GM12801 (cell line): ENCODE data around the gene COPS9.

Experiments used
- TF ChIP-seq, protein P1 (sequence below): IDR thresholded peaks from one replicate; pipeline ENCODE4 v1.5.1; 2011; ENCODE audit warnings: control low read depth; ENCODE audit not compliant: insufficient read length; ENCODE audit errors: extremely low read depth

The COPS9 gene

DNA sequence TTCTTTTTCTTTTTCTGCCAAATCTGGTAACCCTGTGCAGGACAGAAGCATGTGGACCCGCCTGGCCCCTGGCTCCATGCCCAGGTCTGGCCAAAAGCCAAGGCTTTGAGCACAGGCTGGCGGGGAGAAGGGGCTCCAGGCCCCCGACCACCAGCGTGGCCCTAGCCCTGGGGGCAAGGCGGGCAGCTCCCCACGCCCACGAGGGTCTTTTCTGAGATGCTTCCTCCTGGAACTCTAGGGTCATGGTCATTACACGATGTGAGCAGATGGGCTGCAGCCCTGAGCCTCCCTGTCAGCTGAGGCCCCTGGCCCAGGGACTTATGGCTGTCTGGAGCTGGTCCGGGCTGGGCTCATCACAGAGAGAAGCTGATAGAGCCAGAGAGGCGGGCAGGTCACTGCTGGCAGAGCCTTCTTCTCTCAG, 10.0 kb upstream of the COPS9 start:
- TF ChIP-seq, protein P1, sequence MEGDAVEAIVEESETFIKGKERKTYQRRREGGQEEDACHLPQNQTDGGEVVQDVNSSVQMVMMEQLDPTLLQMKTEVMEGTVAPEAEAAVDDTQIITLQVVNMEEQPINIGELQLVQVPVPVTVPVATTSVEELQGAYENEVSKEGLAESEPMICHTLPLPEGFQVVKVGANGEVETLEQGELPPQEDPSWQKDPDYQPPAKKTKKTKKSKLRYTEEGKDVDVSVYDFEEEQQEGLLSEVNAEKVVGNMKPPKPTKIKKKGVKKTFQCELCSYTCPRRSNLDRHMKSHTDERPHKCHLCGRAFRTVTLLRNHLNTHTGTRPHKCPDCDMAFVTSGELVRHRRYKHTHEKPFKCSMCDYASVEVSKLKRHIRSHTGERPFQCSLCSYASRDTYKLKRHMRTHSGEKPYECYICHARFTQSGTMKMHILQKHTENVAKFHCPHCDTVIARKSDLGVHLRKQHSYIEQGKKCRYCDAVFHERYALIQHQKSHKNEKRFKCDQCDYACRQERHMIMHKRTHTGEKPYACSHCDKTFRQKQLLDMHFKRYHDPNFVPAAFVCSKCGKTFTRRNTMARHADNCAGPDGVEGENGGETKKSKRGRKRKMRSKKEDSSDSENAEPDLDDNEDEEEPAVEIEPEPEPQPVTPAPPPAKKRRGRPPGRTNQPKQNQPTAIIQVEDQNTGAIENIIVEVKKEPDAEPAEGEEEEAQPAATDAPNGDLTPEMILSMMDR, result no peak

- TF ChIP-seq, protein P1, result no peak
Measured at GRCh38 chr2:240145461-240145860, 9.4 kb upstream of the COPS9 start.

DNA sequence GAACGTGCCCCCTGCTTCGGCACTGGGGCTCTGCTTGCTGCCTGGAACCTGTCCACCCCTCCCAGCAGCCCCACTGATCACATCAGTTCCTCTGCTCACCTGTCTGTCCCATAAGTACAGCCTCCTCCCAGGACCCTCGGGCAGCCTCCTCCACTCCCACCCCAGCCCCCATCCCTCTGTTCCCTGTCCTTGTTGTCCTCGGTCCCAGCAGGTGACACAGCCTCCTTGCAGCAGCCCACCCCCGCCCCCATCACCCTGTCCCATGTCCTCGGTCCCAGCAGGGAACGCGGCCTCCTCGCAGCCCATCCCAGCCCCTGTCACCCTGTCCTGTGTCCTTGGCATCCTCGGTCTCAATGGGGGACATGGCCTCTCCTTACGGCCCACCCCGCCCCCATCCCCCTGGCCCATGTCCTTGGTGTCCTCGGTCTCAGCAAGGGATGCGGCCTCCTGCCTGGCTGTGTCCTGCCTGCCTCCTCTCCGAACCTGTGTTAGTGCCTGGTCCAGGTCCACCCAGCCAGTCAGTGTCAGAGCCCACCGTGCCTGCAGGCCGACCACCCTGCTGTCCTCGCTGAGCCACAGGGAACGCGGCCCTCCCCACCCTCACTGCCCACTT, 8.7 kb upstream of the COPS9 start:
- TF ChIP-seq, protein P1, result no peak

- TF ChIP-seq, protein P1, result peak; percentile 21
Measured at GRCh38 chr2:240143801-240144648, 7.9 kb upstream of the COPS9 start.

DNA sequence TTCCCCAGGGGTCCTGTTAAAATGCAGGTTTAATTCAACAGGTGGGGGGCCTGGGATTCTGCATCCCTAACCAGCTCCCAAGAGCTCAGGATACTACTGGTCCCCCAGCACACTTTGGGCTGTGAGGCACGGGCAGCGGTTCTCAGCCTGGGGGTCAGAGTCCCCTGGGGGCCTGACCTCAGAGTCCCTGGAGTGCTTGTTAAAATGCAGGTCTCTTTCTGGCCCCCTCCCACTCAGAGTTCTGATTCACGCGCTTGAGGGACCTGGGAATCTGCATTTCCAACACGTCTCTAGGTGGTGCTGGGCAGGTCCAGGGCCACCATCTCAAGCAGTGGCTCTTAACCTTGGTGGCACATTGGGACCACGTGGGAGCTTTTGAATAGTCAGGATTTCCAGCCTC, 7.2 kb upstream of the COPS9 start:
- TF ChIP-seq, protein P1, result no peak

GRCh38 chr2:240142859-240143258, 6.8 kb upstream of the COPS9 start:
- TF ChIP-seq, protein P1, result no peak

GRCh38 chr2:240142256-240142775, 6.2 kb upstream of the COPS9 start:
- TF ChIP-seq, protein P1, result no peak
